RWPE1 (cell line): ENCODE results near the gene RPL39L.

Experiments
- CTCF ChIA-PET: fragments of 350-600 bp; sonication (Branson Sonifier 250); formaldehyde crosslinking; extraction: SDS; loops from one replicate; lab custom pipeline; 2021; lab: Yijun Ruan, JAX
- POLR2A ChIA-PET: fragments of 400-600 bp; formaldehyde crosslinking; extraction: SDS; loops from one replicate; lab custom pipeline; 2020; ENCODE audit warnings: antibody characterized with exemption; ENCODE audit not compliant: low non-redundant PET; lab: Yijun Ruan, JAX
- DNase-seq: peaks from one replicate; pipeline ENCODE4 v3.0.0; 2012; ENCODE audit warnings: low spot score
- H3K27ac ChIP-seq: fragments of 450-650 bp; 2 replicates; pipeline ENCODE4 v1.5.1; 2017
- TF ChIP-seq, protein P1 (sequence below): fragments of 450-650 bp; conservative IDR thresholded peaks from 2 replicates; pipeline ENCODE4 v1.5.1; 2017; ENCODE audit warnings: low read depth, mild to moderate bottlenecking

The RPL39L gene

DNA sequence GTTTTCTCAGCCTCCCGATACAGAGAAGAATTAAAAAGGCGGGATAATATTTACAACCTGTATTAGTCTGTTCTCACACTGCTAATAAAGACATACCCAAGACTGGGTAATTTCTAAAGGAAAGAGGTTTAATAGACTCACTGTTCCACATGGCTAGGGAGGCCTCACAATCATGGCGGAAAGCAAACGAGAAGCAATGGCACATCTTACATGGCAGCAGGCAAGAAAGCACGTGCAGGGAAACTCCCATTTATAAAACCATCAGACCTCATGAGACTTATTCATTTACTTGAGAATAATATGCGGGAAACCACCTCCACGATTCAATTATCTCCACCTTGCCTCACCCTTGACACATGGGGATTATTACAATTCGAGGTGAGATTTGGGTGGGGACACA, 27.5 kb upstream of the RPL39L start:
- DNase-seq: no peak
- POLR2A ChIA-PET: no interaction called here
- CTCF ChIA-PET: interaction anchor here (0.7 to 1.0 kb wide), 2 partner anchors 27 to 54 kb away, joined by 3 to 4 read pairs; partner anchors contain the start of gene RPL39L
- no peak overlapping the region for H3K27ac ChIP-seq
- TF ChIP-seq, protein P1, sequence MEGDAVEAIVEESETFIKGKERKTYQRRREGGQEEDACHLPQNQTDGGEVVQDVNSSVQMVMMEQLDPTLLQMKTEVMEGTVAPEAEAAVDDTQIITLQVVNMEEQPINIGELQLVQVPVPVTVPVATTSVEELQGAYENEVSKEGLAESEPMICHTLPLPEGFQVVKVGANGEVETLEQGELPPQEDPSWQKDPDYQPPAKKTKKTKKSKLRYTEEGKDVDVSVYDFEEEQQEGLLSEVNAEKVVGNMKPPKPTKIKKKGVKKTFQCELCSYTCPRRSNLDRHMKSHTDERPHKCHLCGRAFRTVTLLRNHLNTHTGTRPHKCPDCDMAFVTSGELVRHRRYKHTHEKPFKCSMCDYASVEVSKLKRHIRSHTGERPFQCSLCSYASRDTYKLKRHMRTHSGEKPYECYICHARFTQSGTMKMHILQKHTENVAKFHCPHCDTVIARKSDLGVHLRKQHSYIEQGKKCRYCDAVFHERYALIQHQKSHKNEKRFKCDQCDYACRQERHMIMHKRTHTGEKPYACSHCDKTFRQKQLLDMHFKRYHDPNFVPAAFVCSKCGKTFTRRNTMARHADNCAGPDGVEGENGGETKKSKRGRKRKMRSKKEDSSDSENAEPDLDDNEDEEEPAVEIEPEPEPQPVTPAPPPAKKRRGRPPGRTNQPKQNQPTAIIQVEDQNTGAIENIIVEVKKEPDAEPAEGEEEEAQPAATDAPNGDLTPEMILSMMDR: no peak

DNA sequence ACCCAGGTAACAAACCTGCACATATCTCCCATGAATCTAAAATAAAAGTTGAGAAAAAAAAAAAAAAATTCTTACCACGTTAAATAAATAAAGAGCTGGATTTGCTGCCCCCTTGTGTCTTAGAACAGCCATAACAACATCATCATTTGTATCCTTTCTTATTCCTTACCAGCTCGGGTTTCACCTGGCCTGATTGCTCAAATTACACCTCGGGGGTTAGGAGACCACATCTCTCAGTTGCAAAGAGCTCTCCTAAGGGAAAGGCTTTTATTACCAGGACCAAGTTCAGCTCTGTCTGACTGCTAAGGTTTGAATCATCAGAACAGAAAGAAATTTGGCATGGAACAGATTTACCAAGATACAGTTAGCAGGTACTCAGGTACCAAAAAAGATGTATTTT, 25.8 kb upstream of the RPL39L start:
- DNase-seq: peak; percentile 59
- TF ChIP-seq, protein P1: peak; percentile 83
- no peak overlapping the region for H3K27ac ChIP-seq
- POLR2A ChIA-PET: no interaction called here
- CTCF ChIA-PET: interaction anchor here (0.5 to 2.5 kb wide), 30 partner anchors 12 to 1972 kb away, joined by 3 to 30 read pairs (median 4); partner anchors contain the start of genes RPL39L and ST6GAL1

DNA sequence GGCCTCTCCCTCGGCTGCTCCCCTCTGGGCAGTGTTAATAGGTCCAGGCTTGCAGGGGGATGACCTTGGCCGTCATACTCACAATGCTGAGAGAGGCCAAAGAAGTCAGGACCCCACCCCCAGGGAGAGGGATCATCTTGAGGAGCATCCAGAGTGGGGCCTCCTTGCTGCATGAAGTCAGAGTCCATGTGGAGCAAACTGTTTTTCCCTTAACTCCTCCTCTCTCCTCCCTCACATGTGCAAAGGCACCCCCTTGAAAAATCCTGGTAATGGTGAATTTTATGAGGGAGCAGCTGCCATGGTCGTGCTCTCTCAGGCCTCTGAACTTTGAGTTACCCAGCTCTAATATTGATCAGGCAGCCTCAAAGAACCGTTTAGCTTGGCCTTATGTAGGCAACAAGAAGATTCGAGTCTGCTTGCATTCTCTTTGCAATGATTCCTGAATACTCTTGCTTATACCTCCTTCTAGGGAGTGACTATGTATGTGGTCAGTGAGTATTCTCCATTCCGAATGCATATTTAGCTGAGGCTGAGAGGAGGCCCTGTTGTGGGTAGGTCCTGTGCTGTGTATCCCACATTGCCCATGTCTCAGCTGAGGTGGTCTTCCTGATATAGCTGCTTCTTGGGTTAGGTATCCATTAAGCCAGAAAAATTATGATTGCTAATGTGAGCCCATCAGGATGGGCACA, 23.1 kb upstream of the RPL39L start:
- ChIA-PET CTCF (interaction anchor here (0.6 to 1.4 kb wide), 2 partner anchors 94 to 313 kb away, joined by 3 read pairs; no protein-coding TSS in a partner anchor), POLR2A (no interaction called here)
- no peak overlapping the region for H3K27ac ChIP-seq
- DNase-seq: no peak
- TF ChIP-seq, protein P1: no peak

DNA sequence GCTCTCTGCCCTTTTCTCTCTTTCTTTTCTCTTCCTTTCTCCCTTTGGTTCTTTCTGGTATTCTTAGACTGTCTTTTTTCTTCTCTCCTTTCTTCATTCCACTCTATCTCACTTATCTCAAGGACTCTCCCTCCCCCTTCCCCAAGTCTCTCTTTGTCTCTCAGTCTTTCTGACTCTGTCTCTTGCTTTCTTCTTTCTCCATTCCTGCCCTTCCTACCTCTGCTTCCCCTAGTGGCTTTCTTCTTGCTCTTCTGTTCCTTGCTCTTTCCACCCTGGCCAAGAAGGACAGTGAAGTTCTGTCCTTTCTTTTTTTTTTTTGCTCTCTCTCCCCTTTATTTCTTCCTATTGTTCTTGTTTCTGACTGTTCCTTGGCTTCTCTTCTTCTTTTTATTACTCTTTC, 22.3 kb upstream of the RPL39L start:
- TF ChIP-seq, protein P1: no peak
- no peak for DNase-seq
- POLR2A ChIA-PET: no interaction called here
- H3K27ac ChIP-seq: no peak overlapping the region
- CTCF ChIA-PET: interaction anchor here (1.4 kb wide), 1 partner anchor 312 kb away, joined by 3 read pairs; no protein-coding TSS in a partner anchor

DNA sequence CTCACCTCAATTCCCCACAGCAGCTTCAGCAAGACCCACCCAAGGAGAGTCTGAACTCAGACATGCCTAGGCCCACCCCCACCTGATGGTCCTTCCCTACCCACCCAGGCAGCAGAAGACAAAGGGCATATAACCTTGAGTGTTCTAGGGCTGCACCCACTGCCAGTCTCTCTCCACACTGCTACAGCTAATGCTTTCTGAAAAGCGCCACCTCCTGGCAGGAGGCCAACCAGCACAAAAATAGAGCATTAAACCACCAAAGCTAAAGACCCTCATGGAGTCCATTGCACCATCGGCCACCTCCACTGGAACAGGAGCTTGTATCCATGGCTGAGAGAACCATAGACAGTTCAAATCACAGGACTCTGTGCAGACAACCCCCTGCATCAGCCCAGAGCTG, 11.3 kb upstream of the RPL39L start:
- TF ChIP-seq, protein P1: no peak
- H3K27ac ChIP-seq: no peak overlapping the region
- ChIA-PET CTCF (interaction anchor here (0.6 to 1.7 kb wide), 6 partner anchors 9 to 300 kb away, joined by 3 to 9 read pairs (median 4); partner anchors contain the start of gene RPL39L), POLR2A (no interaction called here)
- no peak for DNase-seq

DNA sequence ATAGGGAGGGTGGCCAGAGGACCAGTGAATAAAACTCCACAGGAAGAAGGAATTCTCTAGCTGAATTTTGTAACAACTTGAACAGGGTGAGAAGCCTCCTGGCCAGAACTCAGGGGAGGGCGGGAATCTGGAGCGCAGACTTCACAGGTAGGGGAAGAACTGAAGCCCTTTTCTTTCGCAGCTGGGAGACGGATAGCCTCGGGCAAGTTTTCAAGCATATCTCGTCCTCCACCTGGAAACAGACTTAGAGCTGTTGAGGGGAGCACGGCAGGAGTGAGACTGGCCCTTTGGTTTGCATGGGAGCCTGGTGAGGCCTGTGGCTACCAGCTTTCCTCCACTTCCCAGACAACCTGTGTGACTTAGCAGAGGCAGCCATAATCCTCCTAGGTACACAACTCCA, 10.9 kb upstream of the RPL39L start:
- H3K27ac ChIP-seq: no peak overlapping the region
- POLR2A ChIA-PET: no interaction called here

More for the DNA sequence above, 10.9 kb upstream of the RPL39L start:
- no peak for DNase-seq
- TF ChIP-seq, protein P1: no peak
- CTCF ChIA-PET: interaction anchor here (0.9 to 1.7 kb wide), 4 partner anchors 8 to 300 kb away, joined by 3 to 9 read pairs (median 6); partner anchors contain the start of gene RPL39L
